Erythroblast (primary cell): ENCODE data around the gene BSG.
"Not testable (repeated sequence)": the region's sequence is repeated elsewhere in the genome, so short reads cannot be mapped to it uniquely, and the experiment has no call there.

Experiments used
- DNase-seq, 2 experiments: peaks; one replicate each; lab custom pipeline; 2025; lab: John Stamatoyannopoulos, UW
- GATA1 ChIP-seq: IDR thresholded peaks from 2 replicates; pipeline ENCODE4 v1.6.1; 2011; ENCODE audit warnings: low read depth, mild to moderate bottlenecking, control low read depth, low read length, moderate library complexity
- POLR2A ChIP-seq: IDR thresholded peaks from 2 replicates; pipeline ENCODE4 v1.6.1; 2011; ENCODE audit warnings: mild to moderate bottlenecking, low read length

BSG gene

DNA sequence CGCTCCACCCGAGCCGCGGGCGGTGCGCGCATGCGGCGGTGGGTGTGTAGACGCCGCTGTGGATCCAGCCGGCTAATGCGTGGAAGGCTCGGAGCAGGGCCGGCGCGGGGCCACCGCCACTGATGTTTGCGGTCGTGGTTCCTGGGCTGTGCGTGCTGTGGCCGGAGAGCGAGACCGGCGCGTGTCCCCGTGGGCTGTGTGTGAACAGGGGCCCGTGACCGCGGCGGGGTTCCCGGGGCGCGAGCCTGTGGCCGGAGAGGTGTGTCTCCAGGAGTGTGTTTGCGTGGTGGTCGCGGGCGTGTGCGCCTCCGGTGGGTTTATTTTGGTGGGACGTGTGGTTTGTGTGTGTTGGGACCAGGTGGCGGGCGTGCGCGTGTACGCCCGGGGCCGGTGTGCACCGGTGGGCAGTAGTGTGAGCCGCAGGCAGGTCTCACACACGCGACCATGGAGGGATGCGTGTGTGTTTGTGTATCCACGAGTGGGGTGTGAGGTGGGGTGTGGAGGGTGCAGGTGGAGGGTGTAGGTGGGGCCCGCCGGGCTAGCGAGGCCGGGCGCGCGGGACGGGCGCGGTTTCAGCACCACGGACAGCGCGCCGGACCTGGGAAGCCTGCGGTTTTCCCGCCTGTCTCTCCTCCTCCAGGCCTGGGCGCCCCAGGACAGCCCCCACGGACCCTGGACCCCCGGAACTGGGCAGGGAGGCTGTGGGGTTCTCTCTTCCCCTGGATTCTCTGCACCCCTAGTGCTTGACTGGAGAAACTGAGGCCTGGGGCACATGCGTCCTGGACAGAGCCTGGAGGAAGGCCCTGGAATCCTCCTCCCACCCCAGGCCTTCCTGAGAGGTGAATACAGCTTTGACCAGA, 18.9 kb downstream of the BSG start:
- peak in 1 of 2 experiments; percentile 63 for DNase-seq
- TF ChIP-seq POLR2A: no peak
- no peak for TF ChIP-seq GATA1

DNA sequence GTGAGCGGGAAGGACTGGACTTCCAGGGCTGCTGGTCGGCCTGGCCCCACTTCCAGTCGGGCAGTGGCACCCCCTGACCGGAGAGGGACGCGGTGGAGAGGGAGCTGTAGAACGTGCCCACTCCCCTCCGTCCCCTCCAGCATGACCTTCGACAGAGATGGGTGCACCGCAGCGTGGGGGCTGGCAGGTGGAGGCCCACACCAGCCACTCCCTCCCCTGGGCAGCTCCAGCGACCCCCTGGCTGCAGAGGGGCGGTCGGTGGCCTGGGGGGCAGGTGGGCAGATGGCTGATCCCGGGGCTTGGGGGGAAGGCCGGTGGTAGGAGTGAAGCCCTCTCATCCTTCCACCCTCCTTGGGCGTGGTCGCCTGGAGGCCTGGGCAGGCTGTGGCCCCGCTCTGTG, 19.7 kb downstream of the BSG start:
- TF ChIP-seq GATA1 (no peak), POLR2A (no peak)
- DNase-seq: no peak

DNA sequence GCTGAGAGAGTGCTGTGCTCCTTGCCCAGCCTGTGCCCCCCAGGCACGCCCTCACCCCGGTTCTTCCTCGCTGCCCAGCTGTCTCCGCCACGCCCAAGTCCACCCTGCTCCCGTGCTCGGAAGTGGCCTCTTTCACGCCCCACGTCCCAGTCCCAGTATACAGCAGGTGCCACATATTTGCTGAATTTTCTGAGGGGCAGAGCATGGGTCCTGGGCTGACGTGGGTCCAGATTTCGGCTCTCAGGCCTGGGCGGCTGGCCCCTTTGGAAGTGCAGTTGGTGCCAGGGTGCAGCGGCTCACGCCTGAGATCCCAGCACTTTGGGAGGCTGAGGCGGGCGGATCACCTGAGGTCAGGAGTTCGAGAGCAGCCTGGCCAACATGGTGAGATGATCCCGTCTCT, 20.7 kb downstream of the BSG start:
- TF ChIP-seq GATA1: no peak
- TF ChIP-seq POLR2A: no peak
- no peak for DNase-seq

DNA sequence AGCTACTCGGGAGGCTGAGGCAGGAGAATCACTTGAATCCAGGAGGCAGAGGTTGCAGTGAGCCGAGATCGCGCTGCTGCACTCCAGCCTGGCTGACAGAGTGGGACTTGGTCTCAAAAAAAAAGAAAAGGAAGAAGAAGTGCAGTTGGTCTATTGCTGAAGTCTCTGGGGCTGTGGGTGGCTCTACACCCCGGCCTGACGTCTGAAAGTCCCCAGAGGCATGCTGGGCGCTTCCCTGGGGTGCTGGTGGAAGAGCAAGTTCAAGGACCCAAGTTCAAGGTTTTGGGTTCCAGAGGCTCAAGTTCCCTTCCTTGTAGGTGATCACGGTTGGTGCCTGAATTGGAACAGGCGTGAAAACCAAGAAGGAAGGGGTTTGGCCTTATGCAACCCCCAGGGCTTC, 21.1 kb downstream of the BSG start:
- DNase-seq: no peak
- no peak for TF ChIP-seq POLR2A
- TF ChIP-seq GATA1: no peak

DNA sequence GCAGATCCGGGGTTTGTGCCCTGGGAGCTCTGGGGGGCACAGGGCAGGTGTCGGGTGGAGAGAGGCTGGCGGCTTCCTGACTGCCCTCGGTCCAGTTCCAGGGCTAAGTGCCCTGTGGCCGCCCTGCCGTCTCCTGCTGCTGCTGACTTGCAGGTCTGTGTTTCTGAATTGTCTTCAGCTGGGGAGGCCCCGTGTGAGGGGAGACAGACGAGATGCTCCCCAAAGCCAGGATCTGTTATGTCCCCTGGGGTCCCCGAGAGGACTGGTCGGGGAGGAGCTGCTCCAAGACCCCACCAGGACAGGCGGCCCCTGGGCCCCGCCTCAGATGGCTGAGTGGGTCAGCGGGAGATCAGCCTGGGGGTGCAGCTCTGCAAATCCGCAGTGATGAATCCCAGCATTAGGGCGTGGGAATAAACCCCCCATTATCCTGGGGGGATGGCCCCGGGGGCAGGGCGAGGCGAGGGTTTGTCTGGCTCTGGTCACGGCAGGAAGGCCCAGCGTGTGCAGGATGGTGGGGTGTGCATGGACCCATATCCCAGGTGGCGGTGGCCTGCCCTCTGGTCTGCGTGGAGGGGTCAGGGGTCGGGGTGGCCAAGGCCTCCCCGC, 22.0 kb downstream of the BSG start:
- DNase-seq: no peak
- TF ChIP-seq POLR2A: no peak
- TF ChIP-seq GATA1: no peak

- no peak for DNase-seq
- TF ChIP-seq POLR2A (no peak), GATA1 (no peak)
These were observed 23.2 kb downstream of the BSG start for GRCh38 chr19:595326-596262.

GRCh38 chr19:596263-596655, 23.9 kb downstream of the BSG start:
- TF ChIP-seq POLR2A (no peak), GATA1 (no peak)

GRCh38 chr19:597406-598315, 25.3 kb downstream of the BSG start:
- TF ChIP-seq POLR2A (no peak), GATA1 (no peak)
- no peak for DNase-seq

More at GRCh38 chr19:596263-596655, 23.9 kb downstream of the BSG start:
- no peak for DNase-seq

DNA sequence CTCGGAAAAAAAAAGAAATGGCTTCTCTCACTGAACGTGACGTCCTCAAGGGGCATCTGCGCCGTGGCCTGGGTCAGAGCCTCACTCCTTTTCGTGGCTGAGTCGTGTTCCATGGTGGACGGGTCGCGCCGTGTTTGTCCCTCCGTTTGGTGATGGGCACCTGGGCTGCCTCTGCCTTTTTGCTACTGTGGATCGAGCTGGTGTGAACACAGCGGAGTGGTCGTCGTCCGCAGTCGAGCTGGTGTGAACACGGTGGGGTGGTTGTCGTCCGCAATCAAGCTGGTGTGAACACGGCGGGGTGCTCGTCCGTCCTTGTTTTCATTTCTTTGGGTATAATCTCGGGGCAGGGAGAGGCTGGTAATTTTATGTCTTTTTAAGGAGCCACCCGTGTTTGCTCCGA, 28.9 kb downstream of the BSG start:
- DNase-seq: no peak
- no peak for TF ChIP-seq GATA1
- no peak for TF ChIP-seq POLR2A

- no peak for DNase-seq
- TF ChIP-seq POLR2A: no peak
- no peak for TF ChIP-seq GATA1
These were observed 29.4 kb downstream of the BSG start for GRCh38 chr19:601790-602189.

GRCh38 chr19:602391-603301, 30.2 kb downstream of the BSG start:
- TF ChIP-seq POLR2A: no peak
- TF ChIP-seq GATA1: no peak
- DNase-seq: no peak

DNA sequence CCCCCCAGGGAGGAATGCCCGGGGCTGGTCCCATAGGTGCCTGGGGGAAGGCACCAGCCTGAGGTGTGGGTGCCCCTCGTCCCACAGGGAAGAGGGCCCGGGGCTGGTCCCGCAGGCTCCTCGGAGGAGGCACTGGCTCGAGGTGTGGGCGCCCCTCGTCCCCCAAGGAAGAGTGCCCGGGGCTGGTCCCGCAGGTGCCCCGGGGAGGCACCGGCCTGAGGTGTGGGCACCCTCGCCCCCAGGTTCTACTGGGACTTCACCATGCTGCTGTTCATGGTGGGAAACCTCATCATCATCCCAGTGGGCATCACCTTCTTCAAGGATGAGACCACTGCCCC, 30.9 kb downstream of the BSG start:
- not testable (repeated sequence) for DNase-seq

DNA sequence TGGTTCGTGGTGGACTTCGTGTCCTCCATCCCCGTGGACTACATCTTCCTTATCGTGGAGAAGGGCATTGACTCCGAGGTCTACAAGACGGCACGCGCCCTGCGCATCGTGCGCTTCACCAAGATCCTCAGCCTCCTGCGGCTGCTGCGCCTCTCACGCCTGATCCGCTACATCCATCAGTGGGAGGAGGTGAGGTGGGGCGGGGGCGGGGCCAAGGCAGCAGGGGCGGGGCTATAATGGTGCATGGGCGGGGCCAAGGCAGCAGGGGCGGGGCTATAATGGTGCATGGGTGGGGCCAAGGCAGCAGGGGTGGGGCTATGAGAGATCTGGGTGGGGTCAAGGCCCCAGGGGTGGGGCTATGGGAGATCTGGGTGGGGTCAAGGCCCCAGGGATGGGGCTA, 31.4 kb downstream of the BSG start:
- not testable (repeated sequence) for DNase-seq
